ENCODE data around the gene UBA5. TPM values are rescaled to one million over a fixed set of nuclear protein-coding genes. Genes with fewer than 3 reads are reported as not detected.

The UBA5 gene
- polyA plus RNA-seq, 1 donor (not counting 4 experiments of a cell fraction or from before 2014, with no cell fraction given): 48.0 TPM

GRCh38 chr3:132622148-132622547 is 38.0 kb upstream of the UBA5 start:
- H3K36me3 ChIP-seq (ENCODE audit: control insufficient read depth in 2 of 2, extremely low read depth in 1 of 2, insufficient read depth in 2 of 2, low read length in 2 of 2): peaks cover 3 to 4% of the 10 kb centered on the region in 2 experiments
- dilution Hi-C loops (cut with MboI; ENCODE audit: extremely low pct_ligation_motif_present, low sequenced_read_pairs): no loop called here

GRCh38 chr3:132622761-132623160 is 37.4 kb upstream of the UBA5 start:
- H3K4me2 ChIP-seq (ENCODE audit: control insufficient read depth, extremely low read depth, insufficient read depth, low read depth, low read length): no peak overlapping the region
- no peaks in the 10 kb centered on the region for H4K20me1 ChIP-seq (ENCODE audit: control insufficient read depth, extremely low read depth, insufficient read depth, low read length)
- no peaks in the 10 kb centered on the region for H3K27me3 ChIP-seq (ENCODE audit: control insufficient read depth, extremely low read depth, insufficient read depth, low read length)
- H3K4me1 ChIP-seq (ENCODE audit: control insufficient read depth, extremely low read depth, insufficient read depth, low read length): peaks cover 13% of the 10 kb centered on the region
- dilution Hi-C loops (cut with MboI; ENCODE audit: extremely low pct_ligation_motif_present, low sequenced_read_pairs): no loop called here
- H3K36me3 ChIP-seq (ENCODE audit: control insufficient read depth in 2 of 2, extremely low read depth in 1 of 2, insufficient read depth in 2 of 2, low read length in 2 of 2): peaks cover 4 to 9% of the 10 kb centered on the region in 2 experiments
- no peak overlapping the region for H3K27ac ChIP-seq (ENCODE audit: control insufficient read depth, insufficient read depth, low read length)
- no peak for TF ChIP-seq EZH2 (IDR thresholded peaks at IDR 0.05; ENCODE audit: low read length)
- no peak overlapping the region for H3K4me3 ChIP-seq (ENCODE audit: control insufficient read depth in 2 of 3, extremely low read depth in 1 of 3, insufficient read depth in 2 of 3, low read depth in 1 of 3, low read length in 3 of 3)
- H3K9me3 ChIP-seq (ENCODE audit: control insufficient read depth, low read depth, low read length): peaks cover 2% of the 10 kb centered on the region
- H2AFZ ChIP-seq (ENCODE audit: control insufficient read depth, low read length): no peak overlapping the region
- DNase-seq (ENCODE audit: low read depth, low spot score): no peak
- H3K79me2 ChIP-seq (ENCODE audit: control insufficient read depth, insufficient read depth, low read length): no peaks in the 10 kb centered on the region
- no peaks in the 10 kb centered on the region for H3K9me1 ChIP-seq (ENCODE audit: control insufficient read depth, extremely low read depth, insufficient read depth, low read length)
- FAIRE-seq: no peak
- no peak overlapping the region for H3K9ac ChIP-seq (ENCODE audit: control insufficient read depth, extremely low read depth, insufficient read depth, low read length)

More at GRCh38 chr3:132622148-132622547, 38.0 kb upstream of the UBA5 start:
- DNase-seq (ENCODE audit: low read depth, low spot score) (no peak), FAIRE-seq (no peak)
- no peaks in the 10 kb centered on the region for H4K20me1 ChIP-seq (ENCODE audit: control insufficient read depth, extremely low read depth, insufficient read depth, low read length)
- H3K4me3 ChIP-seq (ENCODE audit: control insufficient read depth in 2 of 3, extremely low read depth in 1 of 3, insufficient read depth in 2 of 3, low read depth in 1 of 3, low read length in 3 of 3): no peak overlapping the region
- no peaks in the 10 kb centered on the region for H3K9me1 ChIP-seq (ENCODE audit: control insufficient read depth, extremely low read depth, insufficient read depth, low read length)
- no peak overlapping the region for H3K9ac ChIP-seq (ENCODE audit: control insufficient read depth, extremely low read depth, insufficient read depth, low read length)
- H3K4me1 ChIP-seq (ENCODE audit: control insufficient read depth, extremely low read depth, insufficient read depth, low read length): peaks cover 13% of the 10 kb centered on the region
- no peaks in the 10 kb centered on the region for H3K79me2 ChIP-seq (ENCODE audit: control insufficient read depth, insufficient read depth, low read length)
- no peaks in the 10 kb centered on the region for H3K27me3 ChIP-seq (ENCODE audit: control insufficient read depth, extremely low read depth, insufficient read depth, low read length)
- TF ChIP-seq, protein P1, sequence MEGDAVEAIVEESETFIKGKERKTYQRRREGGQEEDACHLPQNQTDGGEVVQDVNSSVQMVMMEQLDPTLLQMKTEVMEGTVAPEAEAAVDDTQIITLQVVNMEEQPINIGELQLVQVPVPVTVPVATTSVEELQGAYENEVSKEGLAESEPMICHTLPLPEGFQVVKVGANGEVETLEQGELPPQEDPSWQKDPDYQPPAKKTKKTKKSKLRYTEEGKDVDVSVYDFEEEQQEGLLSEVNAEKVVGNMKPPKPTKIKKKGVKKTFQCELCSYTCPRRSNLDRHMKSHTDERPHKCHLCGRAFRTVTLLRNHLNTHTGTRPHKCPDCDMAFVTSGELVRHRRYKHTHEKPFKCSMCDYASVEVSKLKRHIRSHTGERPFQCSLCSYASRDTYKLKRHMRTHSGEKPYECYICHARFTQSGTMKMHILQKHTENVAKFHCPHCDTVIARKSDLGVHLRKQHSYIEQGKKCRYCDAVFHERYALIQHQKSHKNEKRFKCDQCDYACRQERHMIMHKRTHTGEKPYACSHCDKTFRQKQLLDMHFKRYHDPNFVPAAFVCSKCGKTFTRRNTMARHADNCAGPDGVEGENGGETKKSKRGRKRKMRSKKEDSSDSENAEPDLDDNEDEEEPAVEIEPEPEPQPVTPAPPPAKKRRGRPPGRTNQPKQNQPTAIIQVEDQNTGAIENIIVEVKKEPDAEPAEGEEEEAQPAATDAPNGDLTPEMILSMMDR (optimal IDR thresholded peaks at IDR 0.05 in 1 of 3, IDR thresholded peaks at IDR 0.05 in 1 of 3, conservative IDR thresholded peaks at IDR 0.05 in 1 of 3; ENCODE audit: extremely low read depth in 1 of 3, insufficient read depth in 2 of 3, low read length in 3 of 3): no peak
- no peak for TF ChIP-seq EZH2 (IDR thresholded peaks at IDR 0.05; ENCODE audit: low read length)
- H2AFZ ChIP-seq (ENCODE audit: control insufficient read depth, low read length): no peak overlapping the region
- no peak overlapping the region for H3K27ac ChIP-seq (ENCODE audit: control insufficient read depth, insufficient read depth, low read length)
- H3K4me2 ChIP-seq (ENCODE audit: control insufficient read depth, extremely low read depth, insufficient read depth, low read depth, low read length): no peak overlapping the region
- H3K9me3 ChIP-seq (ENCODE audit: control insufficient read depth, low read depth, low read length): peaks cover 2% of the 10 kb centered on the region

GRCh38 chr3:132623646-132624045 is 36.5 kb upstream of the UBA5 start:
- Histone ChIP-seq H3K9ac (ENCODE audit: control insufficient read depth, extremely low read depth, insufficient read depth, low read length) (no peak overlapping the region), H3K4me2 (ENCODE audit: control insufficient read depth, extremely low read depth, insufficient read depth, low read depth, low read length) (peak overlapping the region; percentile 41), H3K27me3 (ENCODE audit: control insufficient read depth, extremely low read depth, insufficient read depth, low read length) (no peaks in the 10 kb centered on the region), H3K9me1 (ENCODE audit: control insufficient read depth, extremely low read depth, insufficient read depth, low read length) (no peaks in the 10 kb centered on the region), H3K4me1 (ENCODE audit: control insufficient read depth, extremely low read depth, insufficient read depth, low read length) (peaks cover 13% of the 10 kb centered on the region), H3K27ac (ENCODE audit: control insufficient read depth, insufficient read depth, low read length) (no peak overlapping the region), H3K36me3 (ENCODE audit: control insufficient read depth in 2 of 2, extremely low read depth in 1 of 2, insufficient read depth in 2 of 2, low read length in 2 of 2) (peaks cover 3 to 9% of the 10 kb centered on the region in 2 experiments), H3K4me3 (ENCODE audit: control insufficient read depth in 2 of 3, extremely low read depth in 1 of 3, insufficient read depth in 2 of 3, low read depth in 1 of 3, low read length in 3 of 3) (no peak overlapping the region), H3K79me2 (ENCODE audit: control insufficient read depth, insufficient read depth, low read length) (no peaks in the 10 kb centered on the region), H3K9me3 (ENCODE audit: control insufficient read depth, low read depth, low read length) (peaks cover 2% of the 10 kb centered on the region), H2AFZ (ENCODE audit: control insufficient read depth, low read length) (no peak overlapping the region), H4K20me1 (ENCODE audit: control insufficient read depth, extremely low read depth, insufficient read depth, low read length) (no peaks in the 10 kb centered on the region)
- no peak for TF ChIP-seq EZH2 (IDR thresholded peaks at IDR 0.05; ENCODE audit: low read length)
- DNase-seq (ENCODE audit: low read depth, low spot score) (no peak), FAIRE-seq (peak; percentile 98)
- dilution Hi-C loops (cut with MboI; ENCODE audit: extremely low pct_ligation_motif_present, low sequenced_read_pairs): no loop called here

Data from keratinocyte (primary cell).